DMS53 (cell line): ENCODE results near the gene TEN1.

Experiments used
- DNase-seq: peaks from one replicate; lab custom pipeline; 2025; lab: John Stamatoyannopoulos, UW

Gene TEN1

GRCh38 chr17:76005263-76006149, 26.5 kb downstream of the TEN1 start:
- DNase-seq, result peak; percentile 89

DNA sequence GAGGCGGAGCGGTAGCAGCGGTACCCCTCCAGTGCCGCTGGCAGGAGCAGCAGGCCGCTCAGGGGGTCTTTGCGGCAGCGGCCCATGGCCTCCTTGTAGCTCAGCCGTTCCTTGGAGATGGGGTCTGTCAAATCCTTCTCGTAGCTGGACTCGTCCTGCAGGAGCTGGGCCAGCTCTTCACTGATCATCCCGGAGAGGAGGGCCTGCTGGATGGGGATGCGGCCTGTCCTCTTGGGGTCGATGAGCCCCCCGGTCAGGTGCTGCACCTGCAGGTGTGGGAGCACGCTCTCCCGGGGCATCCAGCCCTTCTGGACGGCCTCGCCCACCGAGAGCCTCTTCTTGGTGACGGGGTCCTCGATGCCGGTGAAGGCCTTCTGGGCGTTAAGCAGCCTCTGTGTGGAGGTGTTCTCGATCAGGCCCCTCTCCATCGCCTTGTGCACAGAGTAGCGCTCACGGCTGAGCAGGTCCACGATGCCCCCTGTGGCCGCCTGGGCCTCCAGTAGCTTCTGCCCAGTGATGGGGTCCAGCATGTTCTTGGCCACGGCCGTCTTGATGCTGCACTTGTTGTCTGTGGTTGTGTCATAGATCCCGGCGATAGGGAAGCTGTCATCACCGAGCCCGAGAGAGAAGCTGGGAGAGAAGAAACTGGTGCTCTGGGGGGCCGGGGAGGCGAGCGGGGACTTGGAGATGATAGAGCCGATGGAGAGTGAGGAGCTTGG, 28.2 kb downstream of the TEN1 start:
- no peak for DNase-seq

DNA sequence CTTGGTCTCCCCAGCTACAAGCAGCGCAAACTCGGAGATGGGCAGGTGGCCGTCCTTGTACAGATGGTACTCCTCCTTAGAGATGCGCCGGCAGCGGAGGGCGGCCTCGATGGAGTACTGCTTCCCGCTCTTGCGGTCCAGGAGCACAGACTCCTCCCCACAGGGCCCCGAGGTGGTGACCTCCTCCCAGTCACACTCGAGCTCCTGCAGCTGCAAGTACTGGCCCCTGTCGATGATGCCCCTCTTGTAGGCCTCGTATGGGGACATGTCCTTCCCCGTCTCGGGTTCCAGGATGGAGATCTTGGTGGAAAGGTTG, 28.8 kb downstream of the TEN1 start:
- no peak for DNase-seq

DNA sequence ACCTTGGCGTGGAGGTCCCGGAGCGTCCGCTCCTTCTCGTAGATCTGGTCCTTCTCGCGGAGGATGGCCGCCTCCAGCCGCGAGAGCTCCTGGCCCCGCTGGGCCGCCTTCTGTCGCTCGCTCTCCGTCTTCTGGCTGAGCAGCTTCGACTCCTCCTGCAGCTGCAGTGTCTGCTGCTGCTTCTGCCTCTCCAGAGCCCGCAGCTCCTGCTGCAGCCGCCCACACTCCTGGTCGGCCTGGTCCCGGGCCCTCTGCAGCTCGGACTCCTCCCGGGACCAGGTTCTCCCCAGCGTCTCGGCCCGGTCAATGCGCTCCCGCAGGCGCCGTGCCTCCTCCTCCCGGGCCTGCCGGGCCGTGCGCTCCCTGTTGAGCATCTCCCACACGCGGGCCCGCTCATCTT, 29.2 kb downstream of the TEN1 start:
- no peak for DNase-seq

- no peak for DNase-seq
These were observed 29.8 kb downstream of the TEN1 start for GRCh38 chr17:76008630-76009425.

DNA sequence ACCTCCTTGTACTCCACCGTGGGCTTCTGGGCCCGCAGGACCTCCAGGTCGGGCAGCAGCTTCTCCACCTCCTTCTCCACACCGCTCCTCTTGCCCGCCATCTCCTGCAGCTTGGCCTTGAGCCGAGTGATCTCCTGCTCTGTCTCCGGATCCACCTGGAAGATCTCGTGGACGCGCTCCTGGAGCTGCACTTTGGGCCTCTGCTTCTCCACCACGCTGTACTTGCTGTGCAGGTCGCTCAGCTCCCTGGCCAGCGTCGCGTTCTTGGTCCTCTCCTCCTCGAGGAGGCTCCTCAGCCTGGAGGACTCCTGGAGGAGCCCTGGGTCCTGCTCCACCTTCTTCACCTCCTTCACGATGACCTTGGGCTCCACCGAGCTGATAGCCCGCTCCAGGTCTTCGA, 30.4 kb downstream of the TEN1 start:
- no peak for DNase-seq

- DNase-seq, result no peak
These were observed 31.1 kb downstream of the TEN1 start for GRCh38 chr17:76009969-76010661.

GRCh38 chr17:76011951-76012350, 32.9 kb downstream of the TEN1 start:
- no peak for DNase-seq

GRCh38 chr17:76013377-76013932, 34.4 kb downstream of the TEN1 start:
- DNase-seq, result no peak

DNA sequence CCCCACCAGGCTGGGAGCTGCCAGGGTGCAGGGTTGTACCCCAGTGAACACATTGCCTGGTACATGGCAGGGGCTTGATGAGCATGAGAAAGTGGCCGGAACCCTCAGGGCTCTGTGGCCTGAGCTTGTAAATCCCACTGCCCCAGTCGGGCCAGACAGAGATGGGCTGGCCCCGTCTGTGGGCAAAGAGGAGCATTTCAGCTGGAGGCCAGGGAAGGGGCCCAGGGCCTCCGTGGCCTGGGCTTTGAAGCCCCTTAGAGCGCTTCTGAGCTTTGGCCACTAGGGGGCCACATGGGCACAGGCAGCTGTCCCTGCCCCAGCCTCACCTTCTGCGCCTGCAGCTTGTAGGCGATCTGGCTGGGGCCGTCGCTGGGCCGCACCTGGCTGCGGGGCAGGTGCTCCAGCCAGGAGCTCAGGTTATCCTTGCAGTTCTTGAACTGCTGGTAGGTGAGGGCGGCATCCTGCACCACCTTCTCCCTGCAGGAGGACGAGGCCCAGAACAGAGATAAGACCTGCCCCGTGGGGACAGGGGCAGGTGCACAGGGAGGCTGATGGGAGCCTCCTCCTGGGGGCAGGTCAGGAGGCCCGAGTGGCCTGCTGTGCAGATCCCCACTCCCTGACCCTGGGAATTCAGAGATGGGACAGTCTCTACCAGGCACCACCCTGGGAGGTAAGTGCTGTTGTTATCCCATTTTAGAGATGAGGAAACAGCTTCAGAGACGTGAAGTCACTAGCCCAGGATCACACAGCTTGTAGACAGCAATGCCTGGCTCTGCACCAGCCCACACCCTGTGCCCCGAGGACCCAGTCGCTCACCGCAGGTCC, 35.3 kb downstream of the TEN1 start:
- peak; percentile 97 for DNase-seq

DNA sequence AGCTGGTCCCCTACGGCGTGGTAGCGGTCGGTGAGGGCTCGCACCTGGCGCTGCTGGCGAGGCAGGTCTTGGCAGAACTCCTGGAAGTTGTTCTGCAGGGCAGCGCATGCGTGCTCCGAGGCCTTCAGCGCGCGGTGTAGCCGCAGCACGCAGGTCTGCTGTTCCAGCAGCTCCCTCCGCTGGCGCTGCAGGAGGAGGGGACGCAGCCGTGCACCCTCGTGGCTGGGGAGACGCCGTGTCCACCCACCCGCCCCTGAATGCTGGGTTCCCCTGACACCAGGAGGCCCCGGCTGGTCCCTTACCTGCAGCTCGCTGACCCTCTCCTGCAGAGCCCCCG, 35.9 kb downstream of the TEN1 start:
- DNase-seq, result peak; percentile 91

GRCh38 chr17:76017481-76018339, 38.7 kb downstream of the TEN1 start:
- DNase-seq, result no peak

- DNase-seq, result no peak
These were observed 39.3 kb downstream of the TEN1 start for GRCh38 chr17:76018340-76018680.

DNA sequence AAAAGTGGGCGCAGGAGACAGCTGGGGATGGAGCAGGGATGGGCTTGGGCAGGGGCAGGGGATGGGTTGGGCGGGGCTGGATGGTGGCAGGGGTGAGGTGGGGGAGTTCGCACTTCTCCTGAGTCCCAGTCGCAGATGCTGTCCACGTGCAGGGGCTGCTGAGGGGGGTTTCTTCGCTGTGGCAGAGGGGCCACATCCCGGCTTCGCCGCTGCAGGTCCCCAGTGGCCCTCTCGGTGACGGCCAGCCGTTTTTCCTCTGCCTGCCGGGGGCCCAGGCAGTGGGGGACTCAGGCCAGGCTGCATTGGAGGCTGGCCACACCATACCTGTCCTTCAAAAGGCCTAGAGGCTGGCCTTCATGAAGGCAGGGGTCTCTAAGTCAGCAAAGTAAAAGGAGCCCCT, 39.8 kb downstream of the TEN1 start:
- DNase-seq, result no peak

GRCh38 chr17:76019833-76020467, 40.9 kb downstream of the TEN1 start:
- no peak for DNase-seq

- no peak for DNase-seq
These were observed 43.2 kb downstream of the TEN1 start for GRCh38 chr17:76022285-76022684.

GRCh38 chr17:76022973-76023899, 44.2 kb downstream of the TEN1 start:
- no peak for DNase-seq

DNA sequence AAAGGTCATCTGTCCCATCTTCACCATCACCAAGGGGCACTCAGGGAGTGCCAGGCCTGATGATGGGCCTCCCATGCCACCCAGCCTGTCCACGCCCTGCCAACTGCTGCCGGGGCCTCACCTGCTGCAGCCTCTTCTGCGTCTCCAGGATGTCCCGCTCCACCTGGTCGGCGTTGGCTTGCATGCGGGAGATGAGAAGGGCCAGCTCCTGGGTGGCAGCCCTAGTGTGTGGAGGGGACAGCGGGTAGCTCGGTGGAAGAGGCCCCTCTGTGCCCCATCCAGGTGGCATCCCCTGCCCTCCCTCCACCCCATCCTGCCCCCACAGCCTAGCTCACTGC, 44.8 kb downstream of the TEN1 start:
- DNase-seq, result no peak

DNA sequence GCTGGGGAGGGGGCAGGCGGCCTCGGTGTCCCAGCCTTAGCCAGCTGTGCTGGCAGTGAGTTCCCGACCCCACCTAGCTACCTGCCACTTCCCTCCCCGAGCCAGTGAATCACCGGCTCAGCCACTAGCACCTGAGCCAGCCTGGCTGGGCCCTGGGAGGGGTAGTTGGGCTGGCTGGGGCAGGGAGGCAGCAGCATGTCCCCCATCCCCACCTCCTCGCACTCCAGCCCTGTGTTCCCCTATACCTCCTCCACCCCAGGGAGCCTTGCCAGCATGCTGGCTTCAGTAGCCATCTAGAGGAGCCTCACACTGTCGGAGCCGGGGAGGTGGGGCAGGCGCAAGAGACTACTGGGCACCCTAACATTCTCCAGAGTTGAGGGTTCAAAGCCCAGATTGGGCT, 45.3 kb downstream of the TEN1 start:
- no peak for DNase-seq
